ENCODE results near the gene CRELD2.

CRELD2 gene

DNA sequence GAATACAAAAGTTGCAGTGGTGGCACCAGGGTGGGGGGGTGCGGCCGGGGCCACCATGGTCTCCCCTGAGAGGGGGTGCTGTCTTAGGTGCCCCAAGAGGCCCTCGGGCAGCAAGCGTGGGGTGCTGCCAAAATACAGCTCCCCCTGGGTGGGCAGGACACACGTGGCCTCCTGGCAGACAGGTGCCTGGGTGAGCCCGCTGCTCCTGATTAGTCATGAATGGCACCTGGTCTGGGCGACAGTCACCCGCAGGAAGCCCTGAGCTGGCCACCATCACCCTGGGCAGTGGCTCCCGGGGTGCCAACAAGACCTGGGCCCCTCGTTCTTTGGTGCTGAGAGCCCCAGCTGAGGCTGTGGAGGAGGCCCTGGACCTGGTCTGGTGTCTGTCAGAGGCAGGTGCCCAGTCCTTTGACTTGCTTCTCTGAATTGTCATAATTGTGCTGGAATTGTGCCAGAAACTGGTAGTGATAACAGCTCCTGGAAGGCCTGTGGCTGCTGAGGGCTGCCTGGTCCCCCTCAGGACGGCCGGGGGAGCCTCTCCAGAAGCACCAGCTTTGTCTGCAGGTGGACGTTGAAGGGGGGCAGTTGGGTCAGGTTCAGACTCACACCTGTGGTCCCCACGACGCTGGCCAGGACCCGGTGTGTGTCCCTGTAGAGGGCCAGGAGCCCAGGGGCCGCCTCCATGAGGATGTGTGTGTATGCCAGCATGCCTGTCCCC lies 15.0 kb upstream of the CRELD2 start:
- DNase-seq (ENCODE audit: low spot score) (no peak), ATAC-seq (ENCODE audit: low read depth) (no peak)
- Histone ChIP-seq H3K36me3 (ENCODE audit: low read depth) (peaks cover 42% of the 10 kb centered on the region), H3K4me1 (ENCODE audit: insufficient read depth, poor library complexity, severe bottlenecking) (no peaks in the 10 kb centered on the region), H3K27ac (ENCODE audit: poor library complexity, severe bottlenecking) (no peak overlapping the region), H3K9me3 (ENCODE audit: severe bottlenecking) (no peaks in the 10 kb centered on the region), H3K4me3 (ENCODE audit: severe bottlenecking) (no peak overlapping the region), H3K27me3 (ENCODE audit: insufficient read depth, poor library complexity, severe bottlenecking) (no peaks in the 10 kb centered on the region)
- TF ChIP-seq, protein P1, sequence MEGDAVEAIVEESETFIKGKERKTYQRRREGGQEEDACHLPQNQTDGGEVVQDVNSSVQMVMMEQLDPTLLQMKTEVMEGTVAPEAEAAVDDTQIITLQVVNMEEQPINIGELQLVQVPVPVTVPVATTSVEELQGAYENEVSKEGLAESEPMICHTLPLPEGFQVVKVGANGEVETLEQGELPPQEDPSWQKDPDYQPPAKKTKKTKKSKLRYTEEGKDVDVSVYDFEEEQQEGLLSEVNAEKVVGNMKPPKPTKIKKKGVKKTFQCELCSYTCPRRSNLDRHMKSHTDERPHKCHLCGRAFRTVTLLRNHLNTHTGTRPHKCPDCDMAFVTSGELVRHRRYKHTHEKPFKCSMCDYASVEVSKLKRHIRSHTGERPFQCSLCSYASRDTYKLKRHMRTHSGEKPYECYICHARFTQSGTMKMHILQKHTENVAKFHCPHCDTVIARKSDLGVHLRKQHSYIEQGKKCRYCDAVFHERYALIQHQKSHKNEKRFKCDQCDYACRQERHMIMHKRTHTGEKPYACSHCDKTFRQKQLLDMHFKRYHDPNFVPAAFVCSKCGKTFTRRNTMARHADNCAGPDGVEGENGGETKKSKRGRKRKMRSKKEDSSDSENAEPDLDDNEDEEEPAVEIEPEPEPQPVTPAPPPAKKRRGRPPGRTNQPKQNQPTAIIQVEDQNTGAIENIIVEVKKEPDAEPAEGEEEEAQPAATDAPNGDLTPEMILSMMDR (IDR thresholded peaks at IDR 0.05; ENCODE audit: poor library complexity, severe bottlenecking) = no peak

DNA sequence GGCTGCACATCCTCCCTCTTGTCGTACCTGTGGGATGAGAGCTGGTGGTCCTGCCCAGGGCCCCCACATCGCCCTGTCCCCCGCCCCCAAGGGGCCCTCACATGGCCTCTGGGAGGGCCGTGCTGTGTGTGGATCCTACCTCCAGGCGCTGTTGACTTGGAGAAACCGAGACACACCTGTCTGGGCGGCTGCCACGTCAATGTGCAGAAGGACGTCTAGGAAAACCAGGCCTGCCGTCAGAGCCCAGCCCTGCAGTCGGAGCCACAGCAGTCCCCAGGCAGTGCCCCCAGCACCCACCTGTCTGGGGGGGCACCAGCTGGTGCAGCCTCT lies 14.4 kb upstream of the CRELD2 start:
- H3K4me1 ChIP-seq (ENCODE audit: insufficient read depth, poor library complexity, severe bottlenecking) = no peaks in the 10 kb centered on the region
- H3K36me3 ChIP-seq (ENCODE audit: low read depth) = peaks cover 44% of the 10 kb centered on the region
- DNase-seq (ENCODE audit: low spot score) (no peak), ATAC-seq (ENCODE audit: low read depth) (no peak)
- no peak overlapping the region for H3K27ac ChIP-seq (ENCODE audit: poor library complexity, severe bottlenecking)
- TF ChIP-seq, protein P1 (IDR thresholded peaks at IDR 0.05; ENCODE audit: poor library complexity, severe bottlenecking) = no peak
- no peak overlapping the region for H3K4me3 ChIP-seq (ENCODE audit: severe bottlenecking)
- no peaks in the 10 kb centered on the region for H3K9me3 ChIP-seq (ENCODE audit: severe bottlenecking)
- no peaks in the 10 kb centered on the region for H3K27me3 ChIP-seq (ENCODE audit: insufficient read depth, poor library complexity, severe bottlenecking)

DNA sequence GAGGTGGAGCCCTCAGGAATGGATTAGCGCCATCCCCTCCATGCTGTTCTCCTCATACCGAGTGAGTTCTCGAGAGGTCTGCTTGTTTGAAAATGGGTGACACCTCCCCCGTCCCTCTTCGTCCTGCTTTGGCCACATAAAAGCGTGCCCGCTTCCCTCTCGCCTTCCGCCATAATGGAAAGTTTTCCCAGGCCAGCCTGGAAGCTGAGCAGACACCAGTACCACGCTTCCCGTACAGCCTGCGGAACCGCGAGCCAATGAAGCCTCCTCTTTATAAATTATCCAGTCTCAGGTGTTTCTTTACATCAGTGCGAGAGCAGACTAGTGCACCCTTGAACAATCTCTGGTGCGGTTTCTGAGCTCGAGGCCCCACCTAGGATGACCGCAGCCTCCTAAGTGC lies 13.0 kb upstream of the CRELD2 start:
- Histone ChIP-seq H3K9me3 (ENCODE audit: severe bottlenecking) (no peaks in the 10 kb centered on the region), H3K27ac (ENCODE audit: poor library complexity, severe bottlenecking) (no peak overlapping the region), H3K36me3 (ENCODE audit: low read depth) (peaks cover 55% of the 10 kb centered on the region), H3K4me3 (ENCODE audit: severe bottlenecking) (no peak overlapping the region), H3K4me1 (ENCODE audit: insufficient read depth, poor library complexity, severe bottlenecking) (no peaks in the 10 kb centered on the region), H3K27me3 (ENCODE audit: insufficient read depth, poor library complexity, severe bottlenecking) (no peaks in the 10 kb centered on the region)
- ATAC-seq (ENCODE audit: low read depth) (no peak), DNase-seq (ENCODE audit: low spot score) (no peak)
- TF ChIP-seq, protein P1 (IDR thresholded peaks at IDR 0.05; ENCODE audit: poor library complexity, severe bottlenecking) = no peak

DNA sequence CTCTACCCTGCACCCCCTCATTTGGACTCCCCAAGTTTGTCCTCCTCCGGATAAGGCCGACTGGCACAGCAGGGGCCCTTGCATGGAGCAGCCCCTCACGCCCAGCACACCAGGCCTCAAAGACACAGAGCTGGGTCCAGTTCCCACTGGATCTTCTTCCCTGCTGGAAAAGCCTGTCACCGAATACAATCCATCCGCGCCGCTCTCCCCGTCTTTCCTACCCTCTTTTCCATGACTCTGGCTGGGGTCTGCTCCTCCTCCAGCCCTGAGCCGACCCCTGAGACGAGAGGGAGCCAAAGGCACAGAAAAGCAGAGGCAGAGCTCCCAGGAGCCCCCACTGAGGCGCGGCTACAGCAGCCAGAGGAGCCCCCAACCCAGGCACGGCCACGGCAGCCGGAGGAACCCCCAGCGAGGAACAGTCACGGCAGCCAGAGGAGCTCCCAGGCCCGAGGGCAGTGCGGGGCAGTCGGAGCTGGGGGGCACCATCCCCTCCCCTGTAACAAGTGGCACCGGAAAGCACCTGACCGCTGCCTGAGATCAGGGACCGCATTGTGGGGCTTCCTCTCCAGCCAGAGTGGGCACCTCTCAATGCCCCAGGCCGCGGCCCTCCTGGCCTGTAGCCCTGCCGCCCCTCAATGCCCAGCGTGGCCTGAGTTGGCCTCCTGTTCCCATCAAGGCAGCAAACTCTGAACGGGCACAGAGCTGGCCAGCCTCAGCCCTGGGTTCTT lies 12.2 kb upstream of the CRELD2 start:
- TF ChIP-seq, protein P1 (IDR thresholded peaks at IDR 0.05; ENCODE audit: poor library complexity, severe bottlenecking) = no peak
- H3K36me3 ChIP-seq (ENCODE audit: low read depth) = peaks cover 58% of the 10 kb centered on the region
- H3K4me1 ChIP-seq (ENCODE audit: insufficient read depth, poor library complexity, severe bottlenecking) = no peaks in the 10 kb centered on the region
- H3K4me3 ChIP-seq (ENCODE audit: severe bottlenecking) = no peak overlapping the region
- H3K27me3 ChIP-seq (ENCODE audit: insufficient read depth, poor library complexity, severe bottlenecking) = no peaks in the 10 kb centered on the region
- ATAC-seq (ENCODE audit: low read depth) (no peak), DNase-seq (ENCODE audit: low spot score) (peak; percentile 45)
- H3K9me3 ChIP-seq (ENCODE audit: severe bottlenecking) = no peaks in the 10 kb centered on the region
- H3K27ac ChIP-seq (ENCODE audit: poor library complexity, severe bottlenecking) = no peak overlapping the region

DNA sequence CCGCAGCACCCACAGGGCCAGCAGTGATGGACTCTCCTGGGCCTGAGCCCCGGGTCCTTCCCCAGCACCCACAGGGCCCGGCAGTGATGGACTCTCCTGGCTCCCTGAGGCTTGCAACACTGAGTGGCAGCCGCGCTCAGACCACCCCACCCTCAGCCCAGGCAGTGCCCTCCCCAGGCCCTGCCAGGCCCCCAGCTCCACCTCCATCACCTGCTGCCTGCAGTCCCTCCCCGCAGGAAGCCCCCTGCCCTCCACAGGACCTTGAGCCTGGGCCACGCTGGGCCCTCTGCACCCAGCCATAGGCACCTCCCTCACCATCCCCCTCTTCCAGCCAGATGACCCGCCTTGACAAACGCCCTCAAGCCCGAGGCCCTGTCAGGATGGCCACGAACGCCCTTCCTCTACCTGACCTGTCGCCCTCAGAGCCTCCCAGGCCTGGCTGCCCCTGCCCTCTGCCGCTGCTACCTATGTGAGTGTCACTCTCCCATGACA lies 11.6 kb upstream of the CRELD2 start:
- H3K27me3 ChIP-seq (ENCODE audit: insufficient read depth, poor library complexity, severe bottlenecking) = no peaks in the 10 kb centered on the region
- TF ChIP-seq, protein P1 (IDR thresholded peaks at IDR 0.05; ENCODE audit: poor library complexity, severe bottlenecking) = no peak
- H3K4me1 ChIP-seq (ENCODE audit: insufficient read depth, poor library complexity, severe bottlenecking) = no peaks in the 10 kb centered on the region
- ATAC-seq (ENCODE audit: low read depth) = no peak; the same call in 2 of the 3 replicates
- no peaks in the 10 kb centered on the region for H3K9me3 ChIP-seq (ENCODE audit: severe bottlenecking)
- no peak overlapping the region for H3K4me3 ChIP-seq (ENCODE audit: severe bottlenecking)
- H3K36me3 ChIP-seq (ENCODE audit: low read depth) = peaks cover 62% of the 10 kb centered on the region
- peak; percentile 59 for DNase-seq (ENCODE audit: low spot score)
- H3K27ac ChIP-seq (ENCODE audit: poor library complexity, severe bottlenecking) = no peak overlapping the region
